Activated CD8-positive, alpha-beta memory T cell treated with anti-CD3 and anti-CD28 coated beads, Interleukin-2, amount 50 U/mL, for 24 hours (primary cell): Measurements from ENCODE around the gene PPT2.
"Not testable (repeated sequence)": the region's sequence is repeated elsewhere in the genome, so short reads cannot be mapped to it uniquely, and the experiment has no call there.

Experiments used
- DNase-seq: peaks from one replicate; pipeline ENCODE4 v3.0.0-alpha.2; 2020; ENCODE audit errors: extremely low read depth

Gene PPT2

DNA sequence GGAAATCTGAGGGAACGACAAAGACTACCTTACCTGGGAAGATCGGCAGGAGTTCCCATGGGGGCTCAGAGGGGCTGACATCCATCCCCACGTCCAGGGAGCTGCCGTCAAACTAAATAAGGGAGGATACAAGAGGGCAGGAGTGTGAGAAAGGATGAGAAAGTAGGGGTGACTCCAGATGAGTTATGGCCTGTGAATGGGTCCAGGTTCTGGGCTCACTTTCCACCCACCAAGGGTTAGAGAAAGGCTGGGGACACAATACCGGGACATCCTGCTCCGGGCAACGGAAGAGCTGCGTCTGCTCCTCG lies 26.6 kb upstream of the PPT2 start:
- DNase-seq, result no peak

DNA sequence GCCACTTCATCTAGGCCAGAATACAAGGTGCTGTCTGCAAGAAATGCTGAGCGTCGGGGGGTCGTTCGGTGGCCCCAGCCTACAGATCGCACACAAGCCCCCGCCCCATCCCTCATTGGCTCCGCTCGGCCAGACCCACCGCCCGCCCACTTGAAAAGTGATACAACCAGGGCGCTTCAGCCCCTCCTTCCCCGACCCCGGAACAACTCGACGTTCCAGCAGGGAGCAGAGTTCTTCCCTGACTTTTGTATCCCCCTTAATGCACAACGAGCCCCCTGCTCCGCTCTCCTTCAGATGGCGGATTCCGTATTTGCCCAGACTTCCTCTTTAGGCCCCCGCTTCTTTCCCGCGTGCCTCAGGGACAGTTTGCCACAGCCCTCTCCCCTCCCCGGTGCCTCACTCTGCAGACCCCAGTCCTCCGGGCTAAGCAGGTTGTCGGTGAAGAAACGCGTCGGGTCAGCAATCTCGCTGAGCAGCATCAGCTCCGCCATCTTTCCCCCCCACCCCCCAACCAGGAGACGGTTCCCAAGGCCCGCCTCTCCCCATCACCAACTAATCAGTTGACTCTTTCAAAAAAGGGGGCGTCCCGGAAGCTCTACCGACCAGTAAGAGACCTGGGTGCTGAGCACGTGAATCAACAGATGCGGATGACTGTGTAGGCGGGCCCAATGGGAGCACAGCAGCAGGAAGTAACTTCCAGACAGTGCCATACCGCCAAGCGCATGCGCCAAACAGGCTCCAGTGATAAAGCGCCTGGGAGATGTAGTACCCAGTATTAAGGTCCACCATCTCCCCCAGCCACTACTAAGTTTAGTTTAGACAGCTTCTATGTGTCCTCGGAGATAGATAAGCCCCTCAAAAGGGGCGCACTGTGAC lies 26.0 kb upstream of the PPT2 start, which contains the start of gene ATF6B:
TSS of gene ATF6B (minus strand) at position 530 of the 876 bp plus-strand sequence. CDS start at position 491, 39 bp downstream.
- peak; percentile 96 for DNase-seq

DNA sequence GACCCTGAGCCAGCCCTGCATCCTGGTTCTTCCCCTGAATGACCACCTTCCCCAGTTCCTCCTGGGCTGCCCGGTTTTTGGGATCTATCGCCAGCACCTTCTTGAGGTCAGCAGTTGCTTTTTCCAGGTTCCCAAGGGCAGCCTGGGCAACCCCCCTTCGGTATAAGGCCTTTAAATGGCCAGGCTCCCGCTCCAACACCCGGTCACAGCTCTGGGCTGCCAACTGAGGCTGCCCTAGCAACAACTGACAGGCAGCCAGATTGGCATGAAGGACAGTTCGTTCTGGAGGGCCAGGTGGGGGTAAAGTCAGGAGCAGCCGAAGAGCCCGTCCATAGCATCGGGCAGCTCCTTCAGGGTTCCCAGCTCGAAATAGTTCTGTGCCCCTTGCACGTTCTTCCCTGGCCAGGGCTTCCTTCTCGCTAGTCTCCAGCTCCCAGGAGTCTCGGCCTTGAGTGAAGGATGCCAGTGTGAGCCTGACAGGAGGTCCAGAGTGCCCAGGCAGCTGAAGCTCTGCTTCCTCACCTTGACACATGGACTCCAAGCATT lies 25.1 kb upstream of the PPT2 start:
- DNase-seq, result no peak

DNA sequence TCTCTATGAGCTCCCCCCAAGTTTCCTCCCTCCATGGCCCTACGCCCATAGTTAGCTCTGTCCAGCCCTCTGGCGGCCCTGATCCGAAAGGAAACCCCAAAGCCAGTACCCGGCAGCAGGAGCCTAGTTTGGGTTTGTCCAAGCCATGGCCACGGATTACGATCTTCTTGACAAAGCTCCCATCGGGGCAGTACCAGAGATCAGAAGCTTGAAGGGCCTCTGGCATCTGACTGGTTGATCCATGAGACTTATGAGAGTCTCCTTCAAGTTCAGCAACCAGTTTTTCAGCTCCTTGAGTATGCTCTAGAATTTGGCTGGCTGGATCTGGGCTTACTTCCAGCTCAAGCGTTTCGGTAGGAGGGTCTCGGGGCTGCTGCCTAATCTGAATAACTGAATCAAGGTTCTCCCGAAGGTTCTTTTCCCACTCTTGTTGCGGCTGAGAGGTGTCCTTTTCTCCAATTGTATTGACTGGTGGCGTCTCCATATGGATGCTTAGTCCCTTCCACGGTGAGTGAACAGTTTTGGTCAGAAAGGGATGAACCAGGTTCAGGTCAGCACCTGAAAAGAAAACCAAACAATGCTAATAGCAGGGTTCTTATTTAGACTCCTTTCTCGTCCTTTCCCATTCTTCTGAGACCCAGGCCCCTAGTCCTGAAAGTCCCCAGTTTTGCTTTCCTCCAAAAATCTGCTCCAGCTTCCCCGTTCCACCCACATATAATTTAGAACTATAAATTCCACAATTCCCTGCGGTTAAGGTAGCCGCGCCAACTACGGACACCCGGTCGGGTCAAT lies 24.4 kb upstream of the PPT2 start:
- DNase-seq, result no peak

DNA sequence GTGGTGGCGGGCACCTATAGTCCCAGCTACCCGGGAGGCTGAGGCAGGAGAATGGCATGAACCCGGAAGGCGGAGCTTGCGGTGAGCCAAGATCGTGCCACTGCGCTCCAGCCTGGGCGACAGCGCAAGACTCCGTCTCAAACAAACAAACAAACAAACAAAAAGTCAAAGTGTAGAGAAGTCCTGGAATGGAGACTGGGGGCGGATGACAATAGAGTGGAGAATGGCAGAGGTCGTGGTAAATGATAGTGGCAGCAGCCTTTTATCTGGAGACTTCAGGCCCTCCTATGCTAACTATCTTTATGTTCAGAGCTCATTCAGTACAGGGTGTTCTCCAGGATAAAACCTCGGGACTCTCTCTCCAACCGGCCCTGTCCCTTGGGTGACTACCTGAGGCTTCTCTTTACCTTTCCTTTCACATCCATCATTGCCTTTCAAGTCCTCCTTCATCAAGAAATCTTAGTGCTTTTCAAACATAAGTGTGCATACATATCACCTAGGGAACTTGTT lies 22.4 kb upstream of the PPT2 start:
- DNase-seq, result no peak

DNA sequence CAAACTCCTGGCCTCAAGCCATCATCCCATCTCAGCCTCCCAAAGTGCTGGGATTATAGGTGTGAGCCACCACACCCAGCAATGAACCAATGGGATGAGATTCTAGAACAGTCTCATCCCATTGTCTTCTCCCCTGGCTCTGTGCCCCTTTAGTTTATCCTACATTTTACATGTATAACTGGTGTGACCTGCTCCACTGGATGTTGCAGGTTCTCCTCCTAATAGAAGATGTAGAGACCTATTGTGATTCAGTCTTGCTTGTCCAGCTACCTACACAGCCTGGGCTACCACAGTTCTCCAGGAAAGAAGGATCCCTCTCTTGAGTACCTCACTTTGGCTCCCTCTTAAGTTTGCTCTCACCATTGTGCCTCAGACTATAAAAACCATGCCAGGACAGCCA lies 21.8 kb upstream of the PPT2 start:
- no peak for DNase-seq

DNA sequence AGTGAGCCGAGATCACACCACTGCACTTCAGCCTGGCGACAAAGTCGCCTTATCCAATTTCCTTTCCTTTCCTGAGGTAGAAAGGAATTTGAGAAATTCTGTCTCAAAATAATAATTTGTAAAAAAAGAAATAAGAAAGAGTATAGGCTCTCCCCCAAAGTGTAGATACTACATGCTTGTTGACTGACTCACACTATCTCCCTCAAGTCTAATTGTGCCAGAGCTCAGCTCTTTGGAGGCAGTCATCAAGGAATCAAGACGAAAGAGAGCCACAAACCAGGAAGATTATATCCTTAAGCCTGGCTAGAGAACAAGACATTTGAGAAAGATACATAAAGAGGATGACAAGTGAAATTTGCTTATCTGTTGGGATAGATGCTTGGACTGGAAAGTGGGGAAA lies 20.2 kb upstream of the PPT2 start:
- no peak for DNase-seq

DNA sequence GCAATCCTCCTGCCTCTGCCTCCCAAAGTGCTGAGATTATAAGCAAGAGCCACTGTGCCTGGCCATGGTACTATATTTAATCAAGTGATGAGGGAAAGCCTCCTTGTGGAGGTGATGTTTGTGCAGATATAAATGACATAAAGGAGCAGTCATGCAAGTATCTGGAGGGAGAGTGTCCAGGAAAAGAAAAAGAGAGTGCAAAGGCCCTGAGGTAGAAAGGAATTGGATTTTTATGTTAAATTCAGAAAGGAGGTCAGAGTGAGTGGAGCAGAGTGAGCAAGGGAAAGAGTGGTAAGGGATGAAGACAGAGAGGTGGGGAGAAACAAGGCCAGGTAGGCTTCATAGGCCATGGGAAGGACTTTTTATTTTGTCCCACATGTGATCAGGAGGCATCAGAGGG lies 16.5 kb upstream of the PPT2 start:
- no peak for DNase-seq

GRCh38 chr6:32139590-32139989 lies 14.4 kb upstream of the PPT2 start:
- DNase-seq, result no peak

GRCh38 chr6:32140420-32141046 lies 13.4 kb upstream of the PPT2 start:
- no peak for DNase-seq

GRCh38 chr6:32144238-32144637 lies 9.7 kb upstream of the PPT2 start:
- DNase-seq, result not testable (repeated sequence)

- DNase-seq, result no peak
These were observed 7.7 kb upstream of the PPT2 start for GRCh38 chr6:32146287-32146686.

DNA sequence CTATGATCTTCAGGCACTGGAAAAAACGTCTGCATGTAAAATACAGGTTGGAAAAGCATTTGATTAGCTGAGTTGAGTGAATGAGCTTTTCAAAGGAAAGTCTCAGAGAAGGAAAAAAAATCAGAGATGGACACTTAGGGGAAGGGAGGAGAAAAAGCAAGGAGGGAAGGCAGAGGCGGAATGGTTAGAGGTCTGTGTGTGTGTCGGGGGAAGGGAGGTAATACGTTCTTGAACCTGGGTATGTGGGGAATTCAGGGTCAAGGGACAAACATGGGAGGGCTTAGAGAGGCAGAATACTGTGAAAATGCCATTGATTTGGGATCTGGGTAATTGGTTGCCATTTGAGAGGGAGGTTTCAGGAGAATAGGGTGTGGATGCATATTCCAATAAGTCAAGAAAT lies 7.3 kb upstream of the PPT2 start:
- DNase-seq, result no peak

DNA sequence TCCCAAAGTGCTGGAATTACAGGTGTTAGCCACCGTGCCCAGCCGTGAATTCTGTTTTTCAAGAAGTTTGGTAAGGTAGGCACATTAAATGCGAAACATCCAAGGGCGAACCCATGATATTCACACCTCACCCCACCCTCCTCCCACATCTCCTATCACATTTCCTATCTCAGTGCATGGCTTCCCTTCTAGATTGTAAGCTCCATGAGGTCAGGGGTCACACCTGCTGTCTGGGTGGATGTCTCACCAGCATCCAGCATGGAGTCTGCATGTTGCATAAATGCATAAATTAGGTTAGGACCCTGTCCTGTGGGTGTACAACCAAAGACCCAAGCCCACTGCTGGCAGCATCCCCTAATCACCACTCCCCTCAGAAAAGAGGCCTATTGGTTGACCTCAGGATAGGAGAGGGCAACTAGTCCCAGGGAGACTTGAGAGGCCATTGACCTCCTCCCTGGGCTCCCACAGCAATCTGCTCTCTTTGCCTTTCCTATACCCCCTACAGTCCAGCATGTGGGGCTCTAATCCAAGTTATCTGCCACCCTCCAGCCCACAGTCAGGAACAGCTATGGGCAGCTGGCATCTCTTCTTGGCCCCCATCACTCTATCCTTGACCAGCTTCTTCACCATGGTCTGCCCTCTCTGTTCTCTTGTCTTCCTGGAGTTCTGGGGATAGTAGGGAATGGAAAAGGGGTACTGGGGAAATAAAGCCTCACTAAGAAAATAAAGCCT lies 6.4 kb upstream of the PPT2 start:
- no peak for DNase-seq

DNA sequence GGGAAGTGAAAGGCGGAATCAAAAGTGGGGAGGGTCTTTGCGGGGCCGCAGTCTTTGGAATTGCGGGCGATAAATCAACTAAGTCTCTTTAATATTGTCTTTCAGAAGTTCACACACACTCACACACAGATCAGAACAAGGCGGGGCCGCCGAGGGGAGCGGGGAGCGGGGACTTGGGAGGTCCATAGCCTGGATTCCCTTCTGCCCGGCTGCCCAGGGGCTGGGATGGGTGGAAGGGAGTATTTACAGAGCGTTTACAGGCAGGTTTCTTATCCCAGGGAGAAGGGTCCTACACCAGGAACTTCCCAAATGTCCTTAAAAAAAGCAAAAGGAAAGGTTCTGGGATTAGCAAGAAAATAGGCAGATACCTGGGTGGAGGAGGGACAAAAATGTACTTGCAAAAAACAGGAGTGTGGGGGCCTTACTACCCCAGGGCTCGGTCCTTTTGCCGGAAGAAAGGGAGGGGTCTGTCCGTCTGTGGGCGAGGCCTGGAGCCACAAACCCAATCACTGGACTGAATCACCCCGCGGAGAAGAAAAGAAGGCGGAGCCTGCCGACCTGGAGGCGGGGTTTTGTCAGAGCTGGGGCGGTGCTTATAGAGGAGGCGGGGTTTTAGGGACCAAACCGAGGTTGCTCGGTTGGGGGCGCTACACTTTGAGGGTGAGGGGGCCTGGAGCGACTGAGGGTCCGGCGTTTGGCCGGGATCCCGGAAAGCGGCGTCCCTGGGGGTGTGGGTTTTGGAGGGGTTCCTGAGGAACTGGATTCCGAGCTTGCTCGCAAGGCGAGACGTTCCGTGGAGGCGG lies 5.5 kb upstream of the PPT2 start:
- DNase-seq, result peak; percentile 36

DNA sequence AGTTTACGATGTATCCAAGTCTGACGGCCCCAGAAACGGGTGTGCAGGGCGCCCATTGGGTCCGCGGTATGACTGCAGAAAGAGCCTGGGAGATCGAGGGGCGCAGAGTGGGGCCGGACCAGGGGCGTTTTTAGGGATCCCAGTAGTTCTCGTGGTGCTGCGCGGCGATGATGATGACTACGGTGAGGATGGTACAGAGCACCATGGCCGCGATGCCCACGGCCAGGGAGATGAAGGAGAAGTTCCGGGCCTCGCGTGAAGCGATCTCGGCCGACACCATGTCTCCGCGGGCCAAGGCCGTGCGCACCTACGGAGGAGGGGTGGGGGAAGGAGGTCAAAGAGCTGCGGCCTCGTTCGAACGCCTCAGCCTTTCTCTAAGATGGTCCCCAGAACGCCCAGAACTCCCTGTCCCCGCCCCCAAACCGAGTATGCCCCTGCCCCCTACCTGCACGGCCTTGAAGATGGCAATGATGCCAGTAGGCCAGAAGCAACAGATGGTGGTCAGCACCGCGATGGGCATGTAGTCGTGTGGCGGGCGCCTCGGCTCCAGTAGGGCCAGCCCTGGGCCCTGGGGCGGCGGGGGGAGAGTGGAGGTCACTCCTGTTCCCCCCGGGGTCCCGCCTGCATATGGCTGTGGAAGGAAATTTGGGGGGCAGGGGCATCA lies 4.7 kb upstream of the PPT2 start:
- DNase-seq, result no peak

GRCh38 chr6:32149932-32150870 lies 3.7 kb upstream of the PPT2 start:
- DNase-seq, result no peak

DNA sequence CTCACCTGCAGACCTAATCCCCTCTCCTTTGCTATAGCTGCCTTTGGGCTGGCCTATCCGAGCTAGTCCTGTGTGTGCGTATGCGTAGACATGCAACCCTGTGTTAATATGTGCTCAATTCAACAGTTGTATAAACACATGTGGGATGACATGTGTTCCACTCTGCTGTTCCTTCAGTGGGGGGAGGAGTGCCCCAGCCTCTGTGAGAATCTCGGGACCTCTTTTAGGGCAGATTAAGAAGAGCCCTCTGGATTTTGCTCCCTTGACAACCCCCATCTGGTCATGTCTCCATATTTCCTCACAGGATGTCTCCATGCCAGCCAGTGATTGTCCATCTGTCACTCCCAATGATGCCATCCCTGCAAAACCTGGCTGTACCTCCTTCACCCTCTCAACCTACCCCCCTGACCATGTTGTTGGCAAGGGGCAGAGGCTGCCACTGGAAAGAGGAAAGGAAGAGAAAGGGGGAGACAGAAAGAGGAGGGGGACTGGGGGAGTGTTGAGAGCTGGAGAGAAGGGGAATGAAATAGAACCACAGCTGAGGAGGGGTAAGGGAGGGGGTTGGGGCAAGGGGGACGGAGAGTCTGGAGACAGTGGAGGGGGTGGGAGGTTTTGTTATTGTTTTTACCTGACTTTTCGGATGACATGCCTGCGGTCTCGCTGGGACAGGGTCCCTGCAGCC lies 2.6 kb upstream of the PPT2 start:
- DNase-seq, result no peak
